Glomerular visceral epithelial cell (primary cell): ENCODE measurements around the gene COL27A1.

Experiments
- DNase-seq: peaks from one replicate; pipeline ENCODE4 v3.0.0-alpha.2; 2016; ENCODE audit errors: extremely low spot score

Gene COL27A1

DNA sequence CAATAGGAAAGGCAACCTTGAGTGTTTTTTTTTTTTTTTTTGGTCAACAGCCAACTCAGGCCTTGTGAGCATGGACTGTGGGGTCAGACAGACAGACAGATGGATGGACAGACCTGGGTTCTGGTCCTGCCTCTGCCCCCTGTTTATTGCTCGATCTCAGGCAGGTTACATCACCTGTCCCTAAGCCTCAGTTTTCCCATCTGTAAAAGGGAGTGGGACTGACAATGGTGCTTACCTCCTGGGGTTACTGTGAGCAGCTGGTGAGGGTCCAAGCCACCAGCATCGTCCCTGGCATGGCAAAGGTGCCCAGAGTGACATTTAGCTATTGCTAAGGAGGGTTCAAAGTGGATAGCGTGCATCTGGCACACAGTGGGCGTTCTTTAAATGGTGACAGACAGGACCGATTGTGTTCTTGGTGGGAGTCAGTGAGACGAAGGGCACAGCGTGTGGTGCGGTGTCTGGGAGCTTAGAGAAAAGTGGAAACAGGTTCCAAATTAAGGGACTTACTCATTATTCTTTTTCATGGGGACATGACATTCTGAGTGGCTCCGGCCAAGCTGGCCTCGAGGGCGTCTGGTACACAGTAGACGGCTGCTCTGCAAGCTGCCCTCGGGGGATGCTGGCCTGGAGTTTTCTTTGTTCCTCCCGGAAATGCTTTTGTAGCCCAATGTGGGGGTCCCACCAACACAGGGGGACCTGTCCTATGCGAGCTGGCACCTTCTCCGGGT, 72.1 kb downstream of the COL27A1 start:
- no peak for DNase-seq

DNA sequence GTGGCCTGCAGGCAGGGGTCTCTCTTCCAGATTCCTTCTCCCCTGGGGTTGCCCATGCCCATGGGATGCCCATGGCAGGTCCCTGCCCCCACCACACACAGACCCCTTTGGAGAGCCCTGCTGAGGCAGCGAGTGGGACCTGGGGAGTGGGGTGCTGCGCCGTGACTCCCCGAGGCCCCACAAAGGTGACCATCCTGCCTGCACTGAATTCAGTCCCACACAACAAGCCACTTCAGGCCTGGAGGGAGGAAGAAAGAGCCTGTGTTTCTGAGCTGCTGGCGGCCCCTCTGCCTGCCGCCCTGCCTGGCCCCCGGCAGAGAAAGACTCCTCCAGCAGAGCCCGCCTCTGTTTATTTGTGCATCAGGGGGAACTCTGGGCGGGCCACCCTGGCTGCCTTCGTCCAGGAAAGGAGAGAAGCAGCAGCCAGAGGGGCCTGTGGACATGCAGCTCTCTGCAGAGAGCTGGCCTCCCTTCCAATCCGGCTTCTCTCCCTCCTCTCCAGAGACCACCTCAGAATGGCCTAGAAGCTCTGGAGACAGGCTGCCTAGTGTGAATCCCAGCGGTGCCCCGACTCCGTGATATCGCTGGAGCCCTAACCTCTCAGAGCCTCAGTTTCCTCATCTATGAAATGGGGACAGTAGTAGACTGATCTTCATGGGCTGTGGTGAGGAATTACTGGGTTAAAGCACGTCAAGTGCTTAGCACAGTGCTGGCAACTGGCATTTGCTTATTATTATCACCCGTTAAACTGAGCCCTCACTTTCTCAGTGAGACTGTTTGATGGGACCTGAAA, 72.9 kb downstream of the COL27A1 start:
- DNase-seq: no peak

DNA sequence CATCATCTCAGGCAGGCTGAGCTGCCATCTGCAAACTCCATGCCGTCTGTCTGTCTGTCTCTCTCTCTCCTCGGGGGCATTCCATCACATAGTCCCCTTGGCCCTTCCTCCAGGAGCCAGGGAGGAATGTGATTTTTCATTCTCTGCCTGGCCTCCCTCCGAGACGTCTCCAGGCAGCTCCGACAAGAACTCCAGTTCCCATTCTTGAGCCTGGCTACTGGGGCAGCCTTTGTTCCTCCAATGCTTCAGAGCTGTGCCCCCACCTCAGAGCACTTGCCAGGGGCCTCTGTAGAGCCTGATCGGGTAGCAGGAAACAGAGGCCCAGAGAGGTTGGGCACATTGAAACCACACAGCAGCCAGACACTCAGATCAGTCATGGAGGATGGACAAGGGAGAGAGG, 74.0 kb downstream of the COL27A1 start:
- no peak for DNase-seq

DNA sequence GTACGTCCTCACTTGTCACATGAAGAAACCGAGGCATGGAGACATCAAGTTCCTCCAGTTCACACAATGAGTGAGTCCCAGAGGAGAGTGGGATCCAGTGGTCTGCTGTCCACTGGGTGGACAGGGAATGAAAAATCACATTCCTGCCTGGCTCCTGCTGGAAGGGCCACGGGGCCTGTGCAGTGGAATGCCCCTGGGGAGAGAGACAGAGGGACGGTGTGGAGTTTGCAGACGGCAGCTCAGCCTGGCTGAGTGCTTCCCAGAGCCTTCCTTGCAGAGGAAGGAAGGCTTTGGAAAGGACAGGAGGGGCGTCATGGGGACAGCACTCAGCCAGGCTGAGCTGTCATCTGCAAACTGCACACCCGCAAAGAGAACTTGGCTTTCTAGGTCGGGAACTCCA, 74.7 kb downstream of the COL27A1 start:
- DNase-seq: no peak

DNA sequence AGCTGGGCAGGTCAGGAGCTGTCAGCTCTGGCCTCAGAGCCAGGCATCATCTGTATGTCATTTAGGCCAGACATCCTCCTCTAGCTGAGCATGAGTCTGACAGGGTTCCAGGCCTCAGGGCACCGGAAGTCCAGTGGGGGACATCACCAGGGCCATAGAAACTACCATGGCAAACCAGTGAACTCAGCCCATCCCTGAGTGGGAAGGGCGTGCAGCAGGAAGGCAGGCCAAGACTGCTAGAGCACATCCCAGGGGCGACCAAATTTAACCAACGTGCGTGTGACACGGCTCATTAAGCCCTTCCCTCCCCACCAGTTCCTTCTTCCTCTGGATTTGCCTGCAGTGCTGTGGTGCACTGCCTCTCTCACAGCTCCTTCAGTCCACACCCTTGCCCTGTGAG, 75.9 kb downstream of the COL27A1 start:
- DNase-seq: peak; percentile 43

DNA sequence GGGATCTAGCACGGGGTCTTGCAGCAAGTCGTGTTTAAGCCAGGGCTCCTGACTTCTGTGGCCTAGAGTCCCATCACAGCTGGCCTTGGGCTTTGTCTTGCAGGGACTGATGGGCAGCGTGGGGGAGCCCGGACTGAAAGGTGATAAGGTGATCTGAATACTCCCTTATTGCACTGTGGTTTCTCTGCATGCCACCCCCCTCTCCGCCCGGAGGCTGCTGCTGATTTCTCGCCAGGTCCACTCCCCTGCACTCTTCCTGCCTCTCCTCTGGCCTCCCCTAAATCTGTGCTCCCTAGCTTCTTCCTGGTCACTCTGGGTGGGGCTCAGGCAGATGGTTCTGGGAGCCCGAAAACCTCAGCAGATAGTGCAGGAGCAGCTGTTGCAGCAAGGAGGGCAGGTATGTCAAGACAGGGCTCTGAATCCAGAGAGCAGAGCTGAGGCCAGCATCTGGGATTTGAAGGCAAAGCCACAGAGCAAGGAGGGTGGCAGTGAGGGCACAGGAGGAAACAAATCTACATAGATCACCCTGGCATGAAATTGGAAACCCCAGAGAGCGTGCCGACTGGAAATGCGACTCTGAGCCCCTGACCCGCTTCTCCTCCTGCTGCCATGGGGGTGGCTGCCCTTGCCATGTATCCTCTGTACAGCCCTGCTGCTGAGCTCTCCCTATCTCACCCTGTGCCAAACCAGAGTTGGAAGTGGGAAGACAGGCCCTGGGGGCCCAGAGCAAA, 76.5 kb downstream of the COL27A1 start:
- no peak for DNase-seq

DNA sequence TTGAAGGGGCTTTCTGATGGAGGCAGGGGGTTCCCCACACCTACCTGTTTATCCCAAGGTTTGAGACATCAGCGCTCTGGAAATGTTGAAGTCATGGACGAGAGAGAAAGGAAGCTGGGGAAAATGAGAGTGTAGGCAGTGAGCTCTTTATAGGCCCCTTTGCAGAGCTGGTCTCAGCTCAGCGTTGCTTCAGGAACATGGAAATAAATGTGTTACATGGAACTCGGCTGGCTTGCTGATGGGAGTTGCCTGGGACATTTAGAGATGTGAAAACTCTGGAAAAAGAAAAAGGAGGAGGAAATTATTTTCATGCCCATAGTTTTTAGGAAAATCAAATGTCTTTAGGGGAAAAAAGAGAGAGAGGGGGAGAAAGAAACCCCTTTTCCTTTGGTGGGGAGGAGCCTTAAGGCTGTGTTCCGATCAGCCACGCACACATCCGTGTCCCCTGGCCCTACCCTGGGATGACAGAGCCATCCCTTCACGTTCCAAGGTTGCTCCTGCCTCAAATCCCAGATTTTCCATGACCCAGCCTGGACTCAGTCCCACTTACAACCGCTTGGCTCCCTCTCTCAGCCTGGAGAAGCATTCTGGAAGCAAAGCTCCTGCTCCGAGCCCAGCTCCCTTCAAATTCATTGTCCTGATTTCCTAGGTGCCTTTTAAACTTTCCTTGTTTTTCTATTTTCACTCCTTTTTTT, 78.3 kb downstream of the COL27A1 start:
- no peak for DNase-seq

DNA sequence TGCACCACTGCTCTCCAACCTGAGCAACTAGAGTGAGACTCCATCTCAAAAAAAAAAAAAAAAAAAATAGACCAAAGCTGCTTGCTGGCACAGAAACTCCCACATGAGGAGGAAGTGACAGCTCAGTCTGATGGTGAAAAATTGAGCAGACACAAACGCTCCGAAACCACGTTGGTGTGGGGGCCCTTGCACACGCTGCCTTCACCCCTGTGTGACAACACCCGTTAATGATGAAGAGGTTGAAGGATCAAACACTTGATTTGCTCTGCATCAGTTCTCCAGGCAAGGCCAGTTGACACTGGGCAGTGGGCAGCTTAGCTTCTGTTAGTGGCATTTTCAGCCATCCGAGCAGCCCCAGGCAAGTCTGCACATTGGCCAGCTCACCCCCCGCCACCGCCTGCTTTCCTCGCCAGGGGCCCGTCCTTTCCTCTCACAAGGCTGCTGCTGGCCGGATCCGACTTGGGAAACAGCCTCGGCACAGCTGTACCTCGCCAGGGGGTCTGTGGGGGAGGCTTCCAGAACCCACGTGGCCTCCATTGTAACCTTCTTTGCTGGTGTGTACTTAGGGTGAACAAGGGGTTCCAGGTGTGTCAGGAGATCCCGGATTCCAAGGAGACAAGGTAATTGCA, 79.8 kb downstream of the COL27A1 start:
- DNase-seq: no peak

DNA sequence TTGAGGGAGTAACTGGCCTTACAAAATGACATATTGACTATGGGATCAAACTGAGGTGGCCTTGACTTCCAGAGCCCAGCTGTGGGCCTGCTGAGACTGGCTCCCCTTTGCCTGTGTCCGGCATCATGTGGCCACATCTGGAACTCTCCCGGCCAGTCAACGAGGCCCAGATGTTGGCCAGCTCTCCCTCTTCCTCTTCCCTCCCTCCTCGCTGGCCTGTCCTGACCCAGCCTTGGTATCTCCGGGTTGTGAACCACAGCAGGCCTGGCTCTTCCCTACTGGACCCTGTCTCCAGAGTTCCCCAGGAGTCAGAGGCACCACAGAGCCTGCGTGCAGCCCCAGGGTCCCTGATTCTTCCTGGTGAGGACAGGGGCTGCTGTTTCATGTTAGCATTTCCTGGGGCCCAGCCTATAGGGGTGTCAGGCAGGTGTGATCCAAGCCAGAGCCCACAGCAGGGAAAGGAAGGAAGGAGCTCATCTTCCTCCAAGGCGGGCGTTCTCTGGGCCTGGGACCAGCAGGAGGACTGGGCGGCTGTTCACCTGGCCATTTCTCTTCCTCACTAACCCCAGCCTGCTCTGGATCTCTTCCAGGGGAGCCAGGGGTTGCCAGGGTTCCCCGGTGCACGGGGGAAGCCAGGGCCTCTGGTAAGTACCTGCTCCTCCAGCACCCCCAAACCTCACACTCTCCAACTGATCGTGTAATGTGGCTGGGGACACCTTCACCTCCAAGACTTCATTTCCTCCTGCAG, 81.2 kb downstream of the COL27A1 start:
- DNase-seq: no peak

DNA sequence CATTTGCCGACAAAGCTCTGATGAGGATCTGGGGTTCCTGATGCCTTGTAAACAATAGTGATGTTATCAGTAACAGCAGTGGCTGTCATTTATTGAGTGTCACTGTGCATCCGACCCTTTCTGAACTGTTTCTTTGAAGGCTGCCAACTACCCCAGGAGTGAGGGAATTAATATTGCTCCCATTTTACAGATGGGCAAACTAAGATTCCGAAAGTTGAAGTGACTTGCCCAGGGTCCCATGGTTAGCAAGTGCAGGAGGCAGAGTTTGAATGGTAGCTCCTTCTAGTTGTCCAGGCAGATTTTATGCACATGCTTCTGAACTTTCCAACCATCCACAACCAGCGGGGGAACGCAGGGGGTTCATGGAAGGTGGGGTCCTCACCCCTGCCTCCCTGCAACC, 81.9 kb downstream of the COL27A1 start:
- DNase-seq: no peak

DNA sequence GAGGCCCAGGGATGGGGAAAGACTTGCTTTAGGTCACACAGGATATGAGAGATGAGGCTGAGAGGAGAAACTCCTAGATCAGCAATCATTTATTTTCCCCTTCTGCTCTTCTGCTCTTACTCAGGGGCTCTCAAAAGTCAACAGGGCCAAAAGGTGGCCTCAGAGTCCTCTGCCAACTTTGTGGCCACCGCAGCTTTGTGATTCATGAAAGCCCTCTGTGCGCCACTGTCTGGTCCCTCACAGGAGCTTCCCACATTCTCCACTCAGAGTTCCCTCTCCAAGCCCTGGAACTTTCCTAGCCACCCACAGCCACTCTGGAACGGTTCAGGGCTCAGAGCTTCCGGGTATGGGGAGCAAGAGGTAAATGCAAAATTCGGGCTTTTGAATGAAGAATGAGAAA, 82.4 kb downstream of the COL27A1 start:
- no peak for DNase-seq

DNA sequence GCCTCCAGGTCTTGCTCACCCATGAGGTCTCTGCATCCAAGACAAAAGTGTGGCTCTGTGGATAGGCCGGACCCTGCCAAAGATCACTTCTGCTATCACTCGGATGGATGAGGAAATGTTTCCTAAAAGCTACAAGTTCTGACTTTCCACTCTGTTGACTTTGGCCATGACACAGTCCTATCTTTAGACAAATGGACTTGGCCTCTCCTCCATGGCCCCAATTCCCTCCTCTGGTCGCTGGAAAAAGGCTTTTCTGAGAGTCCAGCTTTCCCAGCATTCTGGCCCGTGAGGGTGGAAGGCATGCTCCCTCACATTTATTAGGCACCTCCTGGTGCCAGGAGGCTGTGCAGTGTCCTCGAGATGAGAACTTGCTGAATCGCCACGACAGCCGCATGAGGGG, 83.1 kb downstream of the COL27A1 start:
- no peak for DNase-seq

DNA sequence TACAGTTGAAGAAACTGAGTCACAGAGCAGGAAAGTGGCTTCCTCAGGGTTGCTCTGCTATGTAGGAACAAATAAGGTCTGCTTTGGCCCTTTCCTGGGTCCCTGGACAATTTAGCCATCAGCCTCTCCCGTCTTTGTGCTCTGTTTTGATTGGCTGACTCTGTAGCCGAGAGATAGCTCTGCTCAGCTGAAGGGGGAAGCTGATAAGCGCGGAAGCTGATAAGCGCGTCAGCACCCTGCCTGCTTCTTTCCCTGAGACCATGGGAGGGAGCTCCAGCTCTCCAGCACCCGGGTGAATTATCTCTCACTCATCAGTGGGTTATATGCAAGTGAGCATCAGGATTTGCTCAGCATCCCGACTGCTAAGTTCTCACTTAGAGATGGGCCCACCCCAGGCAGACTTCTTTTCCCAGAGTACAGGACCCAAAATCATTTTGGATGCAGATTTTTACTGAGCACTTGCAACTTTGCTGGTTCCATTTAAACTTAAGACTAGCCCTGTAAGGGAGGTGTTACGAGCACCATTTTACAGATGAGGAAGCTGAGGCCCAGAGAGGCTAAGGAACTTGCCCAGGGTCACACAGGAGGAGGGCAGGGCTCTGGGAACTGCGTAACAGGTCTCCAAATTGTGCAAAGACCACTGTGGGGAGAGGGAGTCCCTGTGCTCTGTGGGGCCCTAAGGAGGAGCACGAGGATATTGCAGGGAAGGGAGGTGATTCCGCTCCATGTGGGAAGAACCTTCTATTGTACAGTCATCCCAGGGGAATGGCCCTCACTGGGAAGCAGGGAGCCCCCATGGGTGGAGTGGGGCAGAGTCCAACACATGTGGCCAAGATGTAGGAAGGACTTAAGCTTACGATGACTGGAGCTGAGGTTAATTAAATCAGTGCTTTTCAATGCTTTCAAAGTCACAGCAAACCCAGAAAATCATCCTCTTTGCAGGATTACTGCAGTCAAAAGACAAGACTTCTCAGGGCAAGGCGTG, 83.8 kb downstream of the COL27A1 start:
- DNase-seq: no peak

DNA sequence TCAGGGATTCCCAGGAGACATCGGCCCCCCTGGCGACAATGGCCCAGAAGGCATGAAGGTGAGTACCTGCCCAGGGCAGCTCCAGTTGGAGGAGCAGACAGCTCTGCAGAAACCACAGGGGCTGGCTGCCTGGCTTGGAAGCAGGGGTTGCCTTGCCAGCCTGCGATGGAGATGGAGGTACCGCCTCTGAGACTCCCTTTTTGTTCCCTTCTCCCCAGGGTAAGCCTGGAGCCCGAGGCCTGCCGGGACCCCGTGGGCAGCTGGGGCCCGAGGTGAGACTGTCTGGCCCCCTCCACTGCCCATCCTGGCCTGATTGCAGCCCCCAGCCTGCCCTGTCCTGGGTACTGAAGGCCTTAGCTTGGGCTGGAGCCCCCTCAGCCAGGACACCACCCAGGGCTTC, 84.9 kb downstream of the COL27A1 start:
- DNase-seq: no peak

DNA sequence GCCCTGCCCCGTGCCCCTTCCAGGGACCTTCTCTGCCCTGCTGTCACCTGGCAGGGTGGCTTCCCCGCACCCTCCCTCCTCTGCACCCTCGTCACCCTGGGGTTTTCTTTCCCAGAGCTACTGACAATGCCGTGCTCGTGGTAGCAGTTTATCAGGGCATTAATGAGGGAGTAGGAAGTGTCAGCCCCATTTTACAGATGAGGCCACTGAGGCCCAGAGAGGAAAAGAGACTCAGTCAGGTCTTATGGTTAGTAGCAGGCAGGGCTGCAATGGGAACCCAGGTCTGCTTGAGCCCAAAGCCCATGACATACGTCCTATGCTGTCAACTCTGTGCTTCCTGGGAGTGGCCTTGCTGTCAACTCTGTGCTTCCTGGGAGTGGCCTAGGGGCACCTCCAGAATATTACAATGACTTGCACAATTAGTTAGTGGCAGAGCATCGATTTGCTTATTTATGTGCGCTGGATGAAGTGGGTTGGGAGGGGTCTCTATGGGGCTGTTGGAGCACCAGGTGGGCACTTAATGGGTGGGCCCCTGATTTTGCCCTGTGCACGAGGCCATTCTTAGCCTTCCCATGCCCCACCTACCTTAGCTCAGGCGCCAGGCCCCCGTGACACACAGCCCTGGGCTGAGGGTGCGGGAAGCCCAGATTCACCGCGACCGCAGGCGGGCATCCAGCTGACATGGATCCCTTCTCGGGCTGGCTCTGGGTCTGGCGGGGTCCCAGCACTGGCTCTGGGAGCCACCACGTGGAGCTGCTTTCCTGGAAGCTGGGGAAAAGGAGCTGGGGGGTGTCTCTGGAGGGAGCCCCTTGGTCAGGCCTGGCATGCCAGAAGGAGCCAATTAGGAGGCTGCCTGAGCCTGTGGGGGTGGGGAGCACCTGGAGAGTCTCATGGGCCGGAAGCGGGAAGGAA, 85.6 kb downstream of the COL27A1 start:
- DNase-seq: no peak

DNA sequence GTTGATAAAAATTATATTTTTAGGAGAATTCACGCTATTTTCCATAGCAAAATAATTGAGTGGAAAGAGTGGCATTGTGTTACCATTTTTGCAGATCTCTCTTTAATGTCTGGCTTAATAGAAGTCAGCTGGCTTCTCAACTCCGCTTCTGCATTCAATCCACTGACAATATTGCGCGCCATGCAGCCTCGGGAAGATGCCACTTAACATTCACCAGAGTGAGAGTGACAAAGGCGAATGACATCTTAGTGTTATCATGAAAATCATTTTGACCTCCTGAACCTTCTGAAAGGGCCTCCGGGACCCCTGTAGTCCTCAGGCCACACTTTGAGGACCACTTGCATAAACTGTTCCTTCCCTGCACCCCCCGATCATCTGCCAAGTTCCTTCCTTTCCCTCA, 87.5 kb downstream of the COL27A1 start:
- DNase-seq: no peak

DNA sequence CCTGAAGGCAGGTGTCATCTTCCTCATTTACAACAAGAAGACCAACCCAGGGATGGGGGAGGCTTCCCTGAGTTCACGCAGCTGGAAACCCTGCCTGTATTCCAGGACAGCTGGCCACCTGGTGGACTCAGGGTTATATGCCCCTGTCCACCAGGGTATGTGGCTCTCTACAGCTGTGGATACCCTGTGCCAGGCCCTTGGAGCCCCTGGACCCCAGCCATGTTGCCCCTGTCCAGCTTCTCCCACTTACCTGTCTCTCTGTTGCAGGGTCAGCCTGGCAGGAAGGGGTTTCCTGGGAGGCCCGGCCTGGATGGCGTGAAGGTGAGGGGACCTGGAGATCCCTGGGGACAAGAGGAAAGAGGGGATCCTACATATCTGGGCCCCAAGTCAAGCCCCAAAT, 87.9 kb downstream of the COL27A1 start:
- no peak for DNase-seq

DNA sequence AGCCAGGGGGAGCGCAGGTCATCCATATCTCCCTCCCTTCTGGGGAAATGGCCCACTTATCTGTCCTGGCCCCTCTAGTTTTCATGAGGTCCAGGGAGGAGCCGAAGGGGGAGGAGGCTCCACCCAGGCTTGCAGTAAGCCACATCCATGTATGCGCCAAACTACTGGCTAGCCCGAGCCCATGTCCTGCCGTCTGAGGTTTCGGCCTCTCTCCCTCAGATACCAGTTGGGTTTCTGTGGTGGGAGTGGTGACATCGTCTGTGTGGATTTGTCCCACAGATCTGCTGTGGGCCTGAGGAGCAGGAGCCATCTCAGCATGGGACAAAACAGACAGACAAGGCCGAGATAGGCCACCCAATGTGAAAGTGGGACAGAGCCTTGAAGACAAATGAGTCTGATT, 89.2 kb downstream of the COL27A1 start:
- no peak for DNase-seq

DNA sequence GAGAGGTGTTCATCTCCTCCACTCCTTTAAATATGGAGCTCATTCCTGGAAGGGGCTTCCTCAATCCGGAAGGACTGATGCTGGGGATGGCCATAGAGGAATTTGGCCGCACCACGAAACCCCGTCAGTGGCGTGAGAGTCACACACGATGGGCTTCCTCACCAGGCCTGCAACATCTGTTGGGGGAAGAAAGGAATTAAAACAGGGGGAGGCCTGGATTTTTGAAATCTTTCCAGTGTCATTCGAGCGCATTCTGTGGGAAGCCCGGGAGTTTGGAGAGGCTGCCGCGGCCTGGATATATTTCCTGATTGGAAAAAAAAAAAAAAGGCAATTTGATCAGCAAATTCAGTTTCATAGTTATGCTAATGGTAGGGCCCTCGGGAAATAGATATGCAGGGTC, 91.2 kb downstream of the COL27A1 start:
- no peak for DNase-seq
